Sigmoid colon (tissue), 4 donors: ENCODE measurements around the gene ZMIZ1.

Source experiments
- EP300 ChIP-seq, 4 donors: sonication (generic); formaldehyde crosslinking; IDR thresholded peaks; one replicate each; pipeline ENCODE4 v1.6.1; 2017; ENCODE audit warnings: antibody characterized with exemption in 4 of 4
- POLR2A ChIP-seq, 2 donors: fragments of 450-650 bp; IDR thresholded peaks; one replicate each; pipeline ENCODE4 v1.6.1; 2016; ENCODE audit warnings: antibody characterized with exemption in 2 of 2, mild to moderate bottlenecking in 2 of 2, moderate library complexity in 2 of 2
- POLR2AphosphoS5 ChIP-seq, 4 donors: sonication (generic); formaldehyde crosslinking; IDR thresholded peaks; one replicate each; pipeline ENCODE4 v1.6.1; 2017; ENCODE audit warnings: antibody characterized with exemption in 4 of 4
- TF ChIP-seq, protein P1 (sequence below), 4 experiments: fragments of 450-650 bp in 3 of 4; fragments of 200-600 bp in 1 of 4; IDR thresholded peaks; one replicate each; pipeline ENCODE4 v1.5.1; 2016 to 2019; ENCODE audit warnings: antibody characterized with exemption in 4 of 4, mild to moderate bottlenecking in 3 of 4, moderate library complexity in 2 of 4

GRCh38 chr10:79079490-79080355 is 11.0 kb downstream of the ZMIZ1 start:
- TF ChIP-seq, protein P1, sequence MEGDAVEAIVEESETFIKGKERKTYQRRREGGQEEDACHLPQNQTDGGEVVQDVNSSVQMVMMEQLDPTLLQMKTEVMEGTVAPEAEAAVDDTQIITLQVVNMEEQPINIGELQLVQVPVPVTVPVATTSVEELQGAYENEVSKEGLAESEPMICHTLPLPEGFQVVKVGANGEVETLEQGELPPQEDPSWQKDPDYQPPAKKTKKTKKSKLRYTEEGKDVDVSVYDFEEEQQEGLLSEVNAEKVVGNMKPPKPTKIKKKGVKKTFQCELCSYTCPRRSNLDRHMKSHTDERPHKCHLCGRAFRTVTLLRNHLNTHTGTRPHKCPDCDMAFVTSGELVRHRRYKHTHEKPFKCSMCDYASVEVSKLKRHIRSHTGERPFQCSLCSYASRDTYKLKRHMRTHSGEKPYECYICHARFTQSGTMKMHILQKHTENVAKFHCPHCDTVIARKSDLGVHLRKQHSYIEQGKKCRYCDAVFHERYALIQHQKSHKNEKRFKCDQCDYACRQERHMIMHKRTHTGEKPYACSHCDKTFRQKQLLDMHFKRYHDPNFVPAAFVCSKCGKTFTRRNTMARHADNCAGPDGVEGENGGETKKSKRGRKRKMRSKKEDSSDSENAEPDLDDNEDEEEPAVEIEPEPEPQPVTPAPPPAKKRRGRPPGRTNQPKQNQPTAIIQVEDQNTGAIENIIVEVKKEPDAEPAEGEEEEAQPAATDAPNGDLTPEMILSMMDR (IDR thresholded peaks at IDR 0.05) = no peak
- no peak for TF ChIP-seq POLR2A (IDR thresholded peaks at IDR 0.05)
- TF ChIP-seq POLR2AphosphoS5 (IDR thresholded peaks at IDR 0.05) = no peak
- TF ChIP-seq EP300 (IDR thresholded peaks at IDR 0.05) = no peak
